GM10248 (cell line): ENCODE measurements around the gene MAD2L2.
A peak's percentile ranks its signal among the peaks of the same experiment; 100 is the strongest.

Source experiments
- CTCF ChIA-PET: fragments of 300-600 bp; sonication (Branson Sonifier 250); formaldehyde crosslinking; extraction: SDS; loops from one replicate; lab custom pipeline; 2021; ENCODE audit warnings: antibody characterized with exemption; lab: Yijun Ruan, JAX
- POLR2A ChIA-PET: fragments of 350-650 bp; sonication (Branson Sonifier 250); formaldehyde crosslinking; extraction: SDS; loops from one replicate; lab custom pipeline; 2020; ENCODE audit warnings: antibody characterized with exemption; lab: Yijun Ruan, JAX
- DNase-seq: peaks from one replicate; pipeline ENCODE4 v3.0.0; 2012; ENCODE audit errors: extremely low spot score
- CTCF ChIP-seq: IDR thresholded peaks from 2 replicates; pipeline ENCODE4 v1.5.1; 2012; ENCODE audit warnings: mild to moderate bottlenecking, low read depth; ENCODE audit errors: extremely low read depth, missing control alignments, control extremely low read depth

MAD2L2 gene

GRCh38 chr1:11648732-11649158, 32.2 kb downstream of the MAD2L2 start:
- ChIA-PET POLR2A (interaction anchor here (0.6 kb wide), 1 partner anchor 817 kb away, joined by 3 read pairs; no protein-coding TSS in a partner anchor), CTCF (interaction anchor here (1.2 to 16.0 kb wide), 7 partner anchors 15 to 611 kb away, joined by 3 to 248 read pairs (median 11); partner anchors contain the start of genes AGTRAP and FBXO6)
- no peak for TF ChIP-seq CTCF
- DNase-seq: no peak

GRCh38 chr1:11648039-11648438, 32.9 kb downstream of the MAD2L2 start:
- ChIA-PET POLR2A (interaction anchor here (0.6 kb wide), 1 partner anchor 372 kb away, joined by 7 read pairs; no protein-coding TSS in a partner anchor), CTCF (interaction anchor here (1.7 to 16.0 kb wide), 6 partner anchors 16 to 611 kb away, joined by 3 to 248 read pairs (median 12); partner anchors contain the start of genes AGTRAP and FBXO6)
- DNase-seq: no peak
- no peak for TF ChIP-seq CTCF

- ChIA-PET CTCF (interaction anchor here (1.7 to 16.0 kb wide), 5 partner anchors 17 to 610 kb away, joined by 3 to 248 read pairs (median 13); partner anchors contain the start of gene FBXO6), POLR2A (no interaction called here)
- no peak for TF ChIP-seq CTCF
- no peak for DNase-seq
Measured at GRCh38 chr1:11647333-11647732, 33.6 kb downstream of the MAD2L2 start.

GRCh38 chr1:11646317-11646716, 34.6 kb downstream of the MAD2L2 start:
- TF ChIP-seq CTCF: no peak
- no peak for DNase-seq
- CTCF ChIA-PET: interaction anchor here (0.6 to 16.0 kb wide), 23 partner anchors 7 to 609 kb away, joined by 3 to 248 read pairs (median 5); partner anchors contain the start of genes FBXO2, FBXO44 and FBXO6
- POLR2A ChIA-PET: no interaction called here

GRCh38 chr1:11645670-11646265, 35.2 kb downstream of the MAD2L2 start:
- TF ChIP-seq CTCF: peak; percentile 77
- DNase-seq: peak; percentile 75
- POLR2A ChIA-PET: no interaction called here
- CTCF ChIA-PET: interaction anchor here (0.6 to 16.0 kb wide), 25 partner anchors 8 to 608 kb away, joined by 3 to 248 read pairs (median 5); partner anchors contain the start of genes FBXO2, FBXO44 and FBXO6

GRCh38 chr1:11645270-11645669, 35.7 kb downstream of the MAD2L2 start:
- TF ChIP-seq CTCF: no peak
- DNase-seq: no peak
- CTCF ChIA-PET: interaction anchor here (0.8 to 16.0 kb wide), 22 partner anchors 8 to 608 kb away, joined by 3 to 248 read pairs (median 6); partner anchors contain the start of genes FBXO2, FBXO44 and FBXO6
- POLR2A ChIA-PET: no interaction called here
